ENCODE data around the gene CEPT1. TPM values are rescaled to one million over a fixed set of nuclear protein-coding genes. Genes with fewer than 3 reads are reported as not detected.

CEPT1 gene
- total RNA-seq, 1 experiment from 2014 or later = 33.6 TPM

- Histone ChIP-seq H3K4me1 (replicated peaks; ENCODE audit: insufficient read depth) (peaks cover 32% of the 10 kb centered on the region), H4K20me1 (ENCODE audit: insufficient read depth) (no peaks in the 10 kb centered on the region), H3K9me2 (ENCODE audit: insufficient read depth) (no peaks in the 10 kb centered on the region), H2AFZ (no peak overlapping the region), H3K4me2 (no peak overlapping the region), H3K79me2 (ENCODE audit: low read depth) (no peaks in the 10 kb centered on the region), H3F3A (ENCODE audit: insufficient read depth, low read depth) (peaks cover 23% of the 10 kb centered on the region; the same call in 1 of the 2 replicates), H3K27ac (no peak overlapping the region), H3K4me3 (no peak overlapping the region), H3K27me3 (ENCODE audit: insufficient read depth, low read depth) (no peaks in the 10 kb centered on the region), H3K9me3 (ENCODE audit: insufficient read depth, low read depth) (peaks cover 30% of the 10 kb centered on the region), H3K36me3 (ENCODE audit: low read depth) (no peaks in the 10 kb centered on the region)
- POLR2A ChIA-PET (ENCODE audit: unreplicated experiment) = no interaction called here
- BruUV-seq (replicated peaks) = no TSS peak
- peak; percentile 14 to 58 for DNase-seq
- TF ChIP-seq EZH2 (IDR thresholded peaks at IDR 0.05; ENCODE audit: low read depth) (no peak), CTCF (conservative IDR thresholded peaks at IDR 0.05) (no peak)
- CTCF ChIA-PET = no interaction called here
- intact Hi-C loops (cut with micrococcal nuclease; ENCODE audit: unreplicated experiment) = no loop called here
Observed at GRCh38 chr1:111099289-111099688, 40.7 kb upstream of the CEPT1 start.

GRCh38 chr1:111101854-111102642 lies 38.0 kb upstream of the CEPT1 start:
- TF ChIP-seq EZH2 (IDR thresholded peaks at IDR 0.05; ENCODE audit: low read depth) = no peak
- no peak for TF ChIP-seq CTCF (conservative IDR thresholded peaks at IDR 0.05)
- Histone ChIP-seq H3K36me3 (ENCODE audit: low read depth) (no peaks in the 10 kb centered on the region), H3K4me1 (replicated peaks; ENCODE audit: insufficient read depth) (peaks cover 32% of the 10 kb centered on the region), H3K79me2 (ENCODE audit: low read depth) (no peaks in the 10 kb centered on the region), H3K4me2 (peak overlapping the region; percentile 61), H3K9me3 (ENCODE audit: insufficient read depth, low read depth) (peaks cover 30% of the 10 kb centered on the region), H2AFZ (peak overlapping the region; percentile 57), H3K9me2 (ENCODE audit: insufficient read depth) (no peaks in the 10 kb centered on the region), H4K20me1 (ENCODE audit: insufficient read depth) (no peaks in the 10 kb centered on the region), H3F3A (ENCODE audit: insufficient read depth, low read depth) (peaks cover 23% of the 10 kb centered on the region; the same call in 1 of the 2 replicates), H3K4me3 (peak overlapping the region; percentile 22; the same call in 1 of the 2 replicates), H3K27me3 (ENCODE audit: insufficient read depth, low read depth) (no peaks in the 10 kb centered on the region), H3K27ac (peak overlapping the region; percentile 96)
- BruUV-seq (replicated peaks) = TSS peak; percentile 41
- ChIA-PET POLR2A (ENCODE audit: unreplicated experiment) (interaction anchor here (0.5 to 0.6 kb wide), 2 partner anchors 56 to 138 kb away, joined by 3 to 4 read pairs; partner anchors contain the start of gene LRIF1), CTCF (interaction anchor here (0.5 kb wide), 1 partner anchor 986 kb away, joined by 3 read pairs; no protein-coding TSS in a partner anchor)
- intact Hi-C loops (cut with micrococcal nuclease; ENCODE audit: unreplicated experiment) = no loop called here
- DNase-seq = peak; percentile 70 to 95

GRCh38 chr1:111104981-111105380 lies 35.0 kb upstream of the CEPT1 start:
- BruUV-seq (replicated peaks) = no TSS peak
- H2AFZ ChIP-seq = no peak overlapping the region
- no peaks in the 10 kb centered on the region for H3K9me2 ChIP-seq (ENCODE audit: insufficient read depth)
- H3K4me1 ChIP-seq (replicated peaks; ENCODE audit: insufficient read depth) = peaks cover 32% of the 10 kb centered on the region
- no peaks in the 10 kb centered on the region for H4K20me1 ChIP-seq (ENCODE audit: insufficient read depth)
- DNase-seq = no peak
- TF ChIP-seq EZH2 (IDR thresholded peaks at IDR 0.05; ENCODE audit: low read depth) (no peak), CTCF (conservative IDR thresholded peaks at IDR 0.05) (no peak)
- H3K9me3 ChIP-seq (ENCODE audit: insufficient read depth, low read depth) = peaks cover 19% of the 10 kb centered on the region
- H3F3A ChIP-seq (ENCODE audit: insufficient read depth, low read depth) = peaks cover 20% of the 10 kb centered on the region; the same call in 1 of the 2 replicates
- H3K79me2 ChIP-seq (ENCODE audit: low read depth) = no peaks in the 10 kb centered on the region
- ChIA-PET POLR2A (ENCODE audit: unreplicated experiment) (no interaction called here), CTCF (no interaction called here)
- H3K36me3 ChIP-seq (ENCODE audit: low read depth) = no peaks in the 10 kb centered on the region
- no peaks in the 10 kb centered on the region for H3K27me3 ChIP-seq (ENCODE audit: insufficient read depth, low read depth)
- no peak overlapping the region for H3K4me3 ChIP-seq
- H3K27ac ChIP-seq = no peak overlapping the region
- intact Hi-C loops (cut with micrococcal nuclease; ENCODE audit: unreplicated experiment) = no loop called here
- H3K4me2 ChIP-seq = no peak overlapping the region
